ENCODE data around the gene JPH3. TPM values are rescaled to one million over a fixed set of nuclear protein-coding genes. Genes with fewer than 3 reads are reported as not detected.

Gene JPH3
- total RNA-seq, 1 donor from 2014 or later: not detected

GRCh38 chr16:87648236-87648635 lies 45.9 kb downstream of the JPH3 start:
- no peaks in the 10 kb centered on the region for H3K27me3 ChIP-seq (ENCODE audit: control insufficient read depth, insufficient read depth, low read length)
- TF ChIP-seq CTCF (IDR thresholded peaks at IDR 0.05; ENCODE audit: insufficient read depth, low read length, severe bottlenecking): no peak
- no peaks in the 10 kb centered on the region for H3K36me3 ChIP-seq (ENCODE audit: control insufficient read depth, insufficient read depth, low read length)
- DNase-seq (ENCODE audit: low read depth): no peak
- FAIRE-seq: no peak
- H3K4me3 ChIP-seq (ENCODE audit: low read depth, low read length): no peak overlapping the region

GRCh38 chr16:87648698-87649487 lies 46.6 kb downstream of the JPH3 start:
- H3K27me3 ChIP-seq (ENCODE audit: control insufficient read depth, insufficient read depth, low read length): no peaks in the 10 kb centered on the region
- no peak overlapping the region for H3K4me3 ChIP-seq (ENCODE audit: low read depth, low read length)
- no peaks in the 10 kb centered on the region for H3K36me3 ChIP-seq (ENCODE audit: control insufficient read depth, insufficient read depth, low read length)

GRCh38 chr16:87652386-87652785 lies 50.1 kb downstream of the JPH3 start:
- FAIRE-seq (no peak), DNase-seq (ENCODE audit: low read depth) (no peak)
- Histone ChIP-seq H3K4me3 (ENCODE audit: low read depth, low read length) (no peak overlapping the region), H3K27me3 (ENCODE audit: control insufficient read depth, insufficient read depth, low read length) (no peaks in the 10 kb centered on the region), H3K36me3 (ENCODE audit: control insufficient read depth, insufficient read depth, low read length) (no peaks in the 10 kb centered on the region)
- TF ChIP-seq CTCF (IDR thresholded peaks at IDR 0.05; ENCODE audit: insufficient read depth, low read length, severe bottlenecking): no peak

More at GRCh38 chr16:87648698-87649487, 46.6 kb downstream of the JPH3 start:
- no peak for TF ChIP-seq CTCF (IDR thresholded peaks at IDR 0.05; ENCODE audit: insufficient read depth, low read length, severe bottlenecking)
- no peak for DNase-seq (ENCODE audit: low read depth)
- no peak for FAIRE-seq

- DNase-seq (ENCODE audit: low read depth): no peak
- FAIRE-seq: peak; percentile 97
- TF ChIP-seq CTCF (IDR thresholded peaks at IDR 0.05; ENCODE audit: insufficient read depth, low read length, severe bottlenecking): no peak
- H3K27me3 ChIP-seq (ENCODE audit: control insufficient read depth, insufficient read depth, low read length): no peaks in the 10 kb centered on the region
- H3K36me3 ChIP-seq (ENCODE audit: control insufficient read depth, insufficient read depth, low read length): no peaks in the 10 kb centered on the region
- H3K4me3 ChIP-seq (ENCODE audit: low read depth, low read length): no peak overlapping the region
Measured at GRCh38 chr16:87652799-87653198, 50.5 kb downstream of the JPH3 start.

GRCh38 chr16:87653234-87653633 lies 50.9 kb downstream of the JPH3 start:
- DNase-seq (ENCODE audit: low read depth) (peak; percentile 1), FAIRE-seq (no peak)
- Histone ChIP-seq H3K36me3 (ENCODE audit: control insufficient read depth, insufficient read depth, low read length) (no peaks in the 10 kb centered on the region), H3K27me3 (ENCODE audit: control insufficient read depth, insufficient read depth, low read length) (no peaks in the 10 kb centered on the region), H3K4me3 (ENCODE audit: low read depth, low read length) (no peak overlapping the region)
- TF ChIP-seq CTCF (IDR thresholded peaks at IDR 0.05; ENCODE audit: insufficient read depth, low read length, severe bottlenecking): peak; percentile 20

- no peaks in the 10 kb centered on the region for H3K27me3 ChIP-seq (ENCODE audit: control insufficient read depth, insufficient read depth, low read length)
- FAIRE-seq: no peak
Measured at GRCh38 chr16:87654826-87655225, 52.5 kb downstream of the JPH3 start.

More at GRCh38 chr16:87654826-87655225, 52.5 kb downstream of the JPH3 start:
- no peak for DNase-seq (ENCODE audit: low read depth)
- no peak for TF ChIP-seq CTCF (IDR thresholded peaks at IDR 0.05; ENCODE audit: insufficient read depth, low read length, severe bottlenecking)
- H3K4me3 ChIP-seq (ENCODE audit: low read depth, low read length): no peak overlapping the region
- no peaks in the 10 kb centered on the region for H3K36me3 ChIP-seq (ENCODE audit: control insufficient read depth, insufficient read depth, low read length)

Measured in bronchial epithelial cell (primary cell).